WERI-Rb-1 (cell line): ENCODE data around the gene THNSL1.
"Not testable (repeated sequence)": the region's sequence is repeated elsewhere in the genome, so short reads cannot be mapped to it uniquely, and the experiment has no call there.

Experiments
- DNase-seq: peaks from one replicate; pipeline ENCODE4 v3.0.0-alpha.2; 2020
- H3K27ac ChIP-seq: fragments of 250-450 bp; sonication (Bioruptor Pico); 2 replicates; pipeline ENCODE4 v1.5.1; 2020; ENCODE audit warnings: mild to moderate bottlenecking, moderate library complexity
- H3K27me3 ChIP-seq: fragments of 250-450 bp; sonication (Bioruptor Pico); 2 replicates; pipeline ENCODE4 v1.5.1; 2021; ENCODE audit warnings: mild to moderate bottlenecking, low read depth, moderate library complexity; ENCODE audit not compliant: insufficient read depth, severe bottlenecking
- H3K36me3 ChIP-seq: fragments of 250-450 bp; sonication (Bioruptor Pico); 2 replicates; pipeline ENCODE4 v1.5.1; 2020; ENCODE audit warnings: mild to moderate bottlenecking, moderate library complexity
- H3K4me3 ChIP-seq: 2 replicates; pipeline ENCODE4 v1.5.1; 2011; ENCODE audit warnings: low read depth, mild to moderate bottlenecking, control low read depth, low read length
- H3K9me3 ChIP-seq: fragments of 250-450 bp; sonication (Bioruptor Pico); 2 replicates; pipeline ENCODE4 v1.5.1; 2021; ENCODE audit warnings: mild to moderate bottlenecking, moderate library complexity; ENCODE audit not compliant: severe bottlenecking
- CTCF ChIP-seq: IDR thresholded peaks from 2 replicates; pipeline ENCODE4 v1.5.1; 2011; ENCODE audit warnings: low read depth, mild to moderate bottlenecking, control low read depth, inconsistent platforms, low read length

The THNSL1 gene

GRCh38 chr10:24989867-24990266, 26.5 kb upstream of the THNSL1 start:
- Histone ChIP-seq H3K27ac (no peak overlapping the region), H3K4me3 (no peak overlapping the region), H3K9me3 (no peaks in the 10 kb centered on the region), H3K36me3 (no peaks in the 10 kb centered on the region), H3K27me3 (no peaks in the 10 kb centered on the region)
- no peak for DNase-seq
- no peak for TF ChIP-seq CTCF

- DNase-seq: no peak
- Histone ChIP-seq H3K27ac (no peak overlapping the region), H3K9me3 (no peaks in the 10 kb centered on the region), H3K27me3 (no peaks in the 10 kb centered on the region), H3K4me3 (no peak overlapping the region), H3K36me3 (no peaks in the 10 kb centered on the region)
- no peak for TF ChIP-seq CTCF
These were observed 25.1 kb upstream of the THNSL1 start for GRCh38 chr10:24991298-24991697.

- no peak for DNase-seq
- Histone ChIP-seq H3K27me3 (no peaks in the 10 kb centered on the region), H3K4me3 (no peak overlapping the region), H3K27ac (no peak overlapping the region), H3K36me3 (no peaks in the 10 kb centered on the region), H3K9me3 (no peaks in the 10 kb centered on the region)
- no peak for TF ChIP-seq CTCF
These were observed 23.8 kb upstream of the THNSL1 start for GRCh38 chr10:24992512-24993133.

GRCh38 chr10:24993237-24993958, 23.0 kb upstream of the THNSL1 start:
- no peak for TF ChIP-seq CTCF
- no peak for DNase-seq
- Histone ChIP-seq H3K27me3 (no peaks in the 10 kb centered on the region), H3K9me3 (no peaks in the 10 kb centered on the region), H3K27ac (no peak overlapping the region), H3K4me3 (no peak overlapping the region), H3K36me3 (no peaks in the 10 kb centered on the region)

GRCh38 chr10:24995072-24995471, 21.3 kb upstream of the THNSL1 start:
- H3K36me3 ChIP-seq: no peaks in the 10 kb centered on the region
- H3K9me3 ChIP-seq: no peaks in the 10 kb centered on the region
- no peak for DNase-seq
- H3K27ac ChIP-seq: no peak overlapping the region
- no peak for TF ChIP-seq CTCF
- no peaks in the 10 kb centered on the region for H3K27me3 ChIP-seq
- H3K4me3 ChIP-seq: no peak overlapping the region

GRCh38 chr10:24998044-24998443, 18.4 kb upstream of the THNSL1 start:
- Histone ChIP-seq H3K9me3 (no peaks in the 10 kb centered on the region), H3K27me3 (no peaks in the 10 kb centered on the region)
- TF ChIP-seq CTCF: no peak

GRCh38 chr10:25011591-25011990, 4.8 kb upstream of the THNSL1 start:
- not testable (repeated sequence) for H3K27ac ChIP-seq, H3K27me3 ChIP-seq, DNase-seq, H3K9me3 ChIP-seq, H3K4me3 ChIP-seq, H3K36me3 ChIP-seq

More at GRCh38 chr10:24998044-24998443, 18.4 kb upstream of the THNSL1 start:
- Histone ChIP-seq H3K4me3 (no peak overlapping the region), H3K27ac (no peak overlapping the region), H3K36me3 (no peaks in the 10 kb centered on the region)
- DNase-seq: no peak
